OCI-LY7 (cell line): ENCODE measurements around the gene JAZF1. TPM values are rescaled to one million over a fixed set of nuclear protein-coding genes. Genes with fewer than 3 reads are reported as not detected.

ENCODE experiments used
- BruUV-seq: library from RNA; stranded (reverse); fragments of 400-500 nt; replicated peaks from 2 replicates; lab custom pipeline; 2021; lab: Mats Ljungman, UMichigan
- CTCF ChIA-PET: fragments of 300-600 bp; sonication (Branson Sonifier 250); formaldehyde crosslinking; loops from one replicate; lab custom pipeline; 2022; ENCODE audit warnings: antibody characterized with exemption; ENCODE audit not compliant: unreplicated experiment; lab: Charles Lee
- POLR2A ChIA-PET: fragments of 300-600 bp; sonication (Branson Sonifier 250); formaldehyde crosslinking; loops from one replicate; lab custom pipeline; 2022; ENCODE audit warnings: antibody characterized with exemption; lab: Charles Lee
- DNase-seq: peaks from one replicate; pipeline ENCODE4 v3.0.0-alpha.2; 2015; ENCODE audit warnings: low spot score
- H2AFZ ChIP-seq: fragments of 200-600 bp; sonication (generic), shearing (Covaris generic); 2 replicates; pipeline ENCODE4 v1.6.1; 2014; ENCODE audit warnings: mild to moderate bottlenecking, antibody characterized with exemption, low read length, moderate library complexity
- H3K27ac ChIP-seq: fragments of 200-600 bp; sonication (generic); 2 replicates; pipeline ENCODE4 v1.5.1; 2014; ENCODE audit warnings: mixed run types, low read depth, mild to moderate bottlenecking, moderate library complexity, low read length, inconsistent platforms; ENCODE audit not compliant: poor library complexity, severe bottlenecking
- H3K36me3 ChIP-seq: fragments of 200-600 bp; sonication (generic); 2 replicates; pipeline ENCODE4 v1.6.1; 2014; ENCODE audit warnings: mild to moderate bottlenecking, antibody characterized with exemption, low read length, moderate library complexity, mixed read lengths; ENCODE audit not compliant: insufficient read depth
- H3K4me1 ChIP-seq: fragments of 200-600 bp; sonication (generic); 2 replicates; pipeline ENCODE4 v1.5.1; 2014; ENCODE audit warnings: mild to moderate bottlenecking, low read length; ENCODE audit not compliant: insufficient read depth, poor library complexity, severe bottlenecking
- H3K4me2 ChIP-seq: fragments of 200-600 bp; sonication (generic); 2 replicates; pipeline ENCODE4 v1.6.1; 2014; ENCODE audit warnings: mild to moderate bottlenecking, low read length
- H3K4me3 ChIP-seq: fragments of 200-600 bp; sonication (generic); 2 replicates; pipeline ENCODE4 v1.5.1; 2014; ENCODE audit warnings: mild to moderate bottlenecking, low read depth, low read length; ENCODE audit not compliant: poor library complexity, severe bottlenecking
- H3K79me2 ChIP-seq: fragments of 200-600 bp; sonication (generic); 2 replicates; pipeline ENCODE4 v1.6.1; 2016; ENCODE audit warnings: low read depth, mild to moderate bottlenecking, low read length, moderate library complexity, mixed read lengths; ENCODE audit not compliant: insufficient read depth
- H3K9me2 ChIP-seq: fragments of 200-600 bp; sonication (generic); 2 replicates; pipeline ENCODE4 v1.6.1; 2016; ENCODE audit warnings: mild to moderate bottlenecking, low read length, mixed read lengths; ENCODE audit not compliant: insufficient read depth
- H3K9me3 ChIP-seq: fragments of 200-600 bp; sonication (generic); 2 replicates; pipeline ENCODE4 v1.6.1; 2014; ENCODE audit warnings: mild to moderate bottlenecking, mixed run types, low read length, mixed read lengths
- H4K20me1 ChIP-seq: fragments of 200-600 bp; sonication (generic); 2 replicates; pipeline ENCODE4 v1.6.1; 2014; ENCODE audit warnings: mild to moderate bottlenecking, antibody characterized with exemption, low read length, moderate library complexity, mixed read lengths; ENCODE audit not compliant: insufficient read depth
- CTCF ChIP-seq: fragments of 200-600 bp; sonication (generic); conservative IDR thresholded peaks from 2 replicates; pipeline ENCODE4 v1.5.1; 2014; ENCODE audit warnings: mild to moderate bottlenecking, antibody characterized with exemption, low read length, moderate library complexity, mixed read lengths
- EZH2phosphoT487 ChIP-seq: fragments of 200-600 bp; sonication (generic); IDR thresholded peaks from 2 replicates; pipeline ENCODE4 v1.6.1; 2018; ENCODE audit warnings: low read depth, borderline replicate concordance, mild to moderate bottlenecking, mixed run types, antibody characterized with exemption, low read length, moderate library complexity, mixed read lengths
- intact Hi-C: fragments of 100-400 bp; cut with micrococcal nuclease; formaldehyde crosslinking; loops from one replicate; pipeline ENCODE4 v1.10.0; 2022; ENCODE audit not compliant: unreplicated experiment
- total RNA-seq, 2 experiments: library from RNA; depleted of rRNA in 1 of 2; stranded (reverse); fragments of >200 nt in 1 of 2; shearing (Covaris generic) in 1 of 2; gene quantifications; 2 replicates each; pipeline ENCODE4 v1.2.3, GENCODE V29; 2014 to 2022

Gene JAZF1
- total RNA-seq, 2 experiments from 2014 or later, result 6.3 to 25.0 TPM

DNA sequence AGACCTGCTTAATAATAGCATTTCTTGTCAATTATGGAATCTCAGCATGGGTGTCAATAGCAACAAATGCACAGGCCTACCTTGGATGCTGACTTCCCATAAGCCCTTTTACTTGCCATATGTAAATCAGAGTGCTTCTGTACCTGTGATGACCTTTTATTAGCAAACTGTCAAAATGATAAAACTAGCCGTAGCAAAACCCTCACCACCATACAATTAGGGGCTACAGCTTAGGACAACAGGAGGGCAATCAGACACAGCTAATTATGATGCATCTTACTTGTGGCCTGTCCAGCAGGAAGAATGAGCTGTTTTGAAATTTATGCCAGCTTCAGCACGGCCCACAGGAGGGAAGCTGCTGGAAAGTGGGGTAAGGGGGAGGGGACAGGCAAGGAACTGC is 239.1 kb downstream of the JAZF1 start:
- TF ChIP-seq CTCF (no peak), EZH2phosphoT487 (no peak)
- Histone ChIP-seq H3K36me3 (no peaks in the 10 kb centered on the region), H3K4me1 (no peaks in the 10 kb centered on the region), H3K4me2 (no peak overlapping the region), H4K20me1 (no peaks in the 10 kb centered on the region), H3K27ac (no peak overlapping the region), H3K9me2 (no peaks in the 10 kb centered on the region), H3K9me3 (no peaks in the 10 kb centered on the region), H3K4me3 (no peak overlapping the region), H2AFZ (no peak overlapping the region), H3K79me2 (no peaks in the 10 kb centered on the region)
- CTCF ChIA-PET, result no interaction called here
- BruUV-seq, result no TSS peak
- POLR2A ChIA-PET, result interaction anchor here (0.5 to 1.0 kb wide), 3 partner anchors 22 to 95 kb away, joined by 3 to 4 read pairs (median 3); no protein-coding TSS in a partner anchor
- DNase-seq, result no peak
- intact Hi-C loops, result no loop called here

GRCh38 chr7:27940341-27940740 is 240.3 kb downstream of the JAZF1 start:
- H4K20me1 ChIP-seq, result no peaks in the 10 kb centered on the region
- ChIA-PET CTCF (no interaction called here), POLR2A (no interaction called here)
- no peak overlapping the region for H3K4me2 ChIP-seq
- no peak overlapping the region for H3K27ac ChIP-seq
- DNase-seq, result no peak
- intact Hi-C loops, result no loop called here
- H3K4me1 ChIP-seq, result no peaks in the 10 kb centered on the region
- no peak overlapping the region for H3K4me3 ChIP-seq
- H3K9me2 ChIP-seq, result no peaks in the 10 kb centered on the region
- BruUV-seq, result no TSS peak
- TF ChIP-seq EZH2phosphoT487, result no peak
- no peak overlapping the region for H2AFZ ChIP-seq
- no peaks in the 10 kb centered on the region for H3K9me3 ChIP-seq
- H3K36me3 ChIP-seq, result no peaks in the 10 kb centered on the region
- no peaks in the 10 kb centered on the region for H3K79me2 ChIP-seq

DNA sequence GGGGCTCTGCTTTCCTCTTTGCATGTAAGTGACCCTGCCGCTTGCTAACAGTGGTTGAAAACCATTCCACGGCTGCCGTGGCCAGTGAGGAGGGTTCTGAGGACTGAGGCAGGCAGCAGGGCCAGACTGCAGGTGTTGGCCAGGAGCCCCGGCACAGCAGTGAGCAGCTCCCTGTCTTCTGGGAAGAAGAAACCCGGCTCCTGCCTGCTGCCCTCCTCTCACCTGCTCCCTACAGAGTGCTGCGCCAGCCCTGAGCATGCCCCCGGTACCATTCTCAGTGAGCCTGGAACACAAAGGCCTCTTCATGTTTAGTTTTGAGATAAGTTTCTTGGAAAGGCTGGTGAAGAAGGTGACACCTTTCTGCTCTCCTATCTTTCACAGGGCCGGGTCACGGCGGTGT is 240.7 kb downstream of the JAZF1 start:
- no peaks in the 10 kb centered on the region for H3K9me3 ChIP-seq
- CTCF ChIA-PET, result no interaction called here
- POLR2A ChIA-PET, result interaction anchor here (0.6 kb wide), 1 partner anchor 19 kb away, joined by 3 read pairs; no protein-coding TSS in a partner anchor
- BruUV-seq, result no TSS peak
- no peaks in the 10 kb centered on the region for H3K79me2 ChIP-seq
- H3K4me2 ChIP-seq, result no peak overlapping the region
- no peaks in the 10 kb centered on the region for H4K20me1 ChIP-seq
- no peaks in the 10 kb centered on the region for H3K36me3 ChIP-seq
- no peak overlapping the region for H3K4me3 ChIP-seq
- no peak for DNase-seq
- TF ChIP-seq EZH2phosphoT487, result no peak
- TF ChIP-seq CTCF, result no peak
- no peak overlapping the region for H3K27ac ChIP-seq
- H3K9me2 ChIP-seq, result no peaks in the 10 kb centered on the region
- intact Hi-C loops, result no loop called here
- no peak overlapping the region for H2AFZ ChIP-seq
- H3K4me1 ChIP-seq, result no peaks in the 10 kb centered on the region
